Ovary (tissue), 3 donors: ENCODE measurements around the gene DPH6.

ENCODE experiments used
- EP300 ChIP-seq: sonication (generic); formaldehyde crosslinking; IDR thresholded peaks from one replicate; pipeline ENCODE4 v1.6.1; 2017; ENCODE audit warnings: antibody characterized with exemption
- POLR2A ChIP-seq: fragments of 450-650 bp; IDR thresholded peaks from one replicate; pipeline ENCODE4 v1.6.1; 2017; ENCODE audit warnings: antibody characterized with exemption, mild to moderate bottlenecking, moderate library complexity
- TF ChIP-seq, protein P1 (sequence below), 3 donors: fragments of 450-650 bp in 2 of 3; fragments of 200-600 bp in 1 of 3; IDR thresholded peaks; one replicate each; pipeline versions ENCODE4 v1.5.1 to v1.8.0; 2016 to 2022; ENCODE audit warnings: antibody characterized with exemption in 3 of 3, mild to moderate bottlenecking in 1 of 3
- donor health status: DM: no; HTN: no; CAD: no.

DNA sequence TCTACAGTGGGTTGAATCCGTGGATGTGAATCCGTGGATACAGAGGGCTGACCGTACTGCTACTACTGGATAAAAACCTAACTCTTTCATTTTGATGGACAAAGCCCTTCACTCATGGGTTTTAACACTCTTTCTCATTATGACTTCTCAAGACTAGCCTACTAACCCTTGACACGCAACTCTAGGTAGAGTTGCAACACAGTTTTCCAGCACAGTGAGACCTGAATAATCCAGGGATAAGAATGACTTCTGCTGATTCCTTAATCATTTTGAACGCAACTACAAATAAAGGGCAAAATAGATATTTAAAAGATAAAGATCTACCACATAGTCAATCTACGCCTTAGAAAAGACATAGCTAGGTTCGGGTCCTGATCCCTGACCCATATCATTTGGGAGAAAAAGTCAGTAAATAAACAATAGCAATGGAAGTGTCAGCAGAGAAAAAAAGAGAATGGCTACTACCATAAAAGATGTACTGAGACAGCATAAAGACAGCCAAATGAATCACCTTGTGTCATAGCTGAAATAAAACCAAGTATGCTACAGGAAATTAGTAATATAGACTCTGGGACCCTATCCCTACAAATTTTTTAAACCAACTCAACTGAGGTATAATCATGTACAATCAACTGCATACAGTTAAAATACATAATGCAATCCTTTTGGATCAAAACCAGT lies 87.6 kb downstream of the DPH6 start:
- TF ChIP-seq, protein P1, sequence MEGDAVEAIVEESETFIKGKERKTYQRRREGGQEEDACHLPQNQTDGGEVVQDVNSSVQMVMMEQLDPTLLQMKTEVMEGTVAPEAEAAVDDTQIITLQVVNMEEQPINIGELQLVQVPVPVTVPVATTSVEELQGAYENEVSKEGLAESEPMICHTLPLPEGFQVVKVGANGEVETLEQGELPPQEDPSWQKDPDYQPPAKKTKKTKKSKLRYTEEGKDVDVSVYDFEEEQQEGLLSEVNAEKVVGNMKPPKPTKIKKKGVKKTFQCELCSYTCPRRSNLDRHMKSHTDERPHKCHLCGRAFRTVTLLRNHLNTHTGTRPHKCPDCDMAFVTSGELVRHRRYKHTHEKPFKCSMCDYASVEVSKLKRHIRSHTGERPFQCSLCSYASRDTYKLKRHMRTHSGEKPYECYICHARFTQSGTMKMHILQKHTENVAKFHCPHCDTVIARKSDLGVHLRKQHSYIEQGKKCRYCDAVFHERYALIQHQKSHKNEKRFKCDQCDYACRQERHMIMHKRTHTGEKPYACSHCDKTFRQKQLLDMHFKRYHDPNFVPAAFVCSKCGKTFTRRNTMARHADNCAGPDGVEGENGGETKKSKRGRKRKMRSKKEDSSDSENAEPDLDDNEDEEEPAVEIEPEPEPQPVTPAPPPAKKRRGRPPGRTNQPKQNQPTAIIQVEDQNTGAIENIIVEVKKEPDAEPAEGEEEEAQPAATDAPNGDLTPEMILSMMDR (IDR thresholded peaks at IDR 0.05), result no peak
- TF ChIP-seq POLR2A, result no peak
- no peak for TF ChIP-seq EP300
